HEK293T (cell line): ENCODE data around the gene KIR2DL3.

ENCODE experiments used
- CTCF ChIA-PET: fragments of 350-600 bp; formaldehyde crosslinking; extraction: SDS; loops from one replicate; lab custom pipeline; 2021; ENCODE audit warnings: antibody characterized with exemption, inconsistent platforms; lab: Yijun Ruan, JAX
- POLR2A ChIA-PET: fragments of 350-600 bp; formaldehyde crosslinking; extraction: SDS; loops from one replicate; lab custom pipeline; 2020; ENCODE audit warnings: antibody characterized with exemption, inconsistent platforms; lab: Yijun Ruan, JAX
- DNase-seq: peaks from one replicate; pipeline ENCODE4 v3.0.0; 2012; ENCODE audit warnings: mixed read lengths; ENCODE audit errors: extremely low spot score
- ARNT ChIP-seq: fragments of 450-650 bp; IDR thresholded peaks from 2 replicates; pipeline ENCODE4 v1.6.1; 2017; ENCODE audit warnings: mild to moderate bottlenecking
- BHLHE40 ChIP-seq: fragments of 450-650 bp; IDR thresholded peaks from 2 replicates; pipeline ENCODE4 v1.6.1; 2016; ENCODE audit warnings: mild to moderate bottlenecking, moderate library complexity, borderline replicate concordance
- CTBP1 ChIP-seq: fragments of 450-650 bp; IDR thresholded peaks from 2 replicates; pipeline ENCODE4 v1.6.1; 2016; ENCODE audit warnings: borderline replicate concordance
- ELF4 ChIP-seq: fragments of 450-650 bp; IDR thresholded peaks from 2 replicates; pipeline ENCODE4 v1.6.1; 2017; ENCODE audit warnings: antibody characterized with exemption
- FOXA1 ChIP-seq: fragments of 450-650 bp; IDR thresholded peaks from 2 replicates; pipeline ENCODE4 v1.6.1; 2016; ENCODE audit warnings: mild to moderate bottlenecking
- FOXK2 ChIP-seq: fragments of 450-650 bp; IDR thresholded peaks from 2 replicates; pipeline ENCODE4 v1.6.1; 2016; ENCODE audit warnings: mild to moderate bottlenecking
- FOXM1 ChIP-seq: fragments of 450-650 bp; IDR thresholded peaks from 2 replicates; pipeline ENCODE4 v1.6.1; 2017; ENCODE audit warnings: mild to moderate bottlenecking, borderline replicate concordance
- L3MBTL2 ChIP-seq: fragments of 450-650 bp; conservative IDR thresholded peaks from 2 replicates; pipeline ENCODE4 v1.6.1; 2016; ENCODE audit warnings: mild to moderate bottlenecking
- LEF1 ChIP-seq: fragments of 450-650 bp; IDR thresholded peaks from 2 replicates; pipeline ENCODE4 v1.6.1; 2017; ENCODE audit warnings: mild to moderate bottlenecking, borderline replicate concordance
- SP1 ChIP-seq: fragments of 450-650 bp; IDR thresholded peaks from 2 replicates; pipeline ENCODE4 v1.6.1; 2017
- SUZ12 ChIP-seq: fragments of 450-650 bp; IDR thresholded peaks from 2 replicates; pipeline ENCODE4 v1.6.1; 2016; ENCODE audit warnings: mild to moderate bottlenecking
- ZNF384 ChIP-seq: fragments of 450-650 bp; IDR thresholded peaks from 2 replicates; pipeline ENCODE4 v1.6.1; 2016

Gene KIR2DL3

DNA sequence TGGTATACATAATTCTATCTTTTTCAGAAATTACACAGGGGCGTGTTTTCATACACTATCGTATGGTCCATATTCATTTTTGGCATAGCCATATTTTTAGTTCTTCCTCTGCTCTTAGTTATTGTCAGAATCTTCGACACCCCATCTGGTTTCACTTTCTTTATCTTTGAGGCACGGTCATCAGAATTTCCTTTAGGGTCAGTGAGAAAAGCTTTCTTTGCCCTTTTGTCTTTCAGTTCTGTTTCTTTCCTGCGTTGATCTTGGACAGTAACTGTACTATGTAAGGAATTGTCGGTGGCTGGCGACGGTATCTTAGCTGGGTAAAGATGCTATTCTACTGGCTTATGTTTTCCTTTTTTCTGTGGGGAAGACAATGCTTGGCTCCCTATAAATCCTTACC lies 54.5 kb downstream of the KIR2DL3 start:
- TF ChIP-seq FOXA1 = no peak
- no peak for TF ChIP-seq FOXM1
- TF ChIP-seq SP1 = no peak
- TF ChIP-seq ELF4 = no peak
- TF ChIP-seq FOXK2 = no peak
- no peak for TF ChIP-seq L3MBTL2
- no peak for TF ChIP-seq LEF1
- no peak for TF ChIP-seq ARNT
- TF ChIP-seq ZNF384 = no peak
- no peak for TF ChIP-seq SUZ12
- no peak for TF ChIP-seq CTBP1
- TF ChIP-seq BHLHE40 = no peak
- POLR2A ChIA-PET = no interaction called here
- CTCF ChIA-PET = no interaction called here
- no peak for DNase-seq

DNA sequence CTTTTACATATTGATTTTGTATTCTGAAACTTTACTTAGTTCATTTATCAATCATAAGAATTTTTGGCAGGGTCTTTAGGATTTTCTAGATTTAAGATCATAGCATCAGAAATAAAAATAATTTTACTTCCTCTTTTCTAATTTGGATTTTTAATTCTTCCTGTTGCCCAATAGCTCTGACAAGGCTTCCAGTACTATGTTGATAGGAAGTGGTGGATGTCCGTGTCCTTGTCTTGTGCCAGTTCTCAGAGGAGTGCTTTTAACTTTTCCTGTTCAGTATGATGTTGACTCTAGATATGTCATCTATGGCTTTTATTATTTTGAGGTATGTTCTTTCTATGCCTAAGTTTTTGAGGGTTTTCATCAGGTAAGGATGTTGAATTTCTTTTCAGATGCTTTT lies 57.4 kb downstream of the KIR2DL3 start:
- ChIA-PET POLR2A (no interaction called here), CTCF (no interaction called here)
- no peak for DNase-seq
- no peak for TF ChIP-seq ZNF384
